NCI-H146 (cell line): ENCODE results near the gene MRPS6.

Experiments used
- DNase-seq: peaks from one replicate; lab custom pipeline; 2025; lab: John Stamatoyannopoulos, UW

MRPS6 gene

GRCh38 chr21:34073032-34073748, at the start of gene MRPS6, which contains the start of gene SLC5A3:
MRPS6 (plus strand) TSS chr21:34073578; CDS start chr21:34073701, 123 bp downstream.
SLC5A3 (plus strand) TSS chr21:34073578; CDS start chr21:34095199, 21,621 bp downstream.
- DNase-seq = peak; percentile 79

GRCh38 chr21:34023691-34024373, 49.5 kb upstream of the MRPS6 start:
- DNase-seq = no peak

- DNase-seq = no peak
These were observed 49.0 kb upstream of the MRPS6 start for GRCh38 chr21:34024374-34024693.

GRCh38 chr21:34027721-34028461, 45.5 kb upstream of the MRPS6 start:
- DNase-seq = no peak

GRCh38 chr21:34029743-34030528, 43.4 kb upstream of the MRPS6 start:
- DNase-seq = no peak

- no peak for DNase-seq
These were observed 41.5 kb upstream of the MRPS6 start for GRCh38 chr21:34031835-34032370.

- no peak for DNase-seq
These were observed 38.9 kb upstream of the MRPS6 start for GRCh38 chr21:34034369-34035014.

- no peak for DNase-seq
These were observed 37.6 kb upstream of the MRPS6 start for GRCh38 chr21:34035619-34036354.

GRCh38 chr21:34037009-34037795, 36.2 kb upstream of the MRPS6 start:
- DNase-seq = no peak

- DNase-seq = no peak
These were observed 33.5 kb upstream of the MRPS6 start for GRCh38 chr21:34039678-34040382.

GRCh38 chr21:34042735-34043134, 30.6 kb upstream of the MRPS6 start:
- no peak for DNase-seq

GRCh38 chr21:34043333-34043732, 30.0 kb upstream of the MRPS6 start:
- DNase-seq = no peak

GRCh38 chr21:34046917-34047316, 26.5 kb upstream of the MRPS6 start:
- DNase-seq = no peak

GRCh38 chr21:34047835-34048234, 25.5 kb upstream of the MRPS6 start:
- no peak for DNase-seq

GRCh38 chr21:34052171-34052570, 21.2 kb upstream of the MRPS6 start:
- no peak for DNase-seq

GRCh38 chr21:34054259-34054658, 19.1 kb upstream of the MRPS6 start:
- DNase-seq = peak; percentile 68

- DNase-seq = no peak
These were observed 17.8 kb upstream of the MRPS6 start for GRCh38 chr21:34055615-34056014.

- no peak for DNase-seq
These were observed 11.4 kb upstream of the MRPS6 start for GRCh38 chr21:34061983-34062382.

GRCh38 chr21:34065027-34065426, 8.4 kb upstream of the MRPS6 start:
- no peak for DNase-seq
